ENCODE data around the gene MYO9A. TPM values are rescaled to one million over a fixed set of nuclear protein-coding genes. Genes with fewer than 3 reads are reported as not detected.

MYO9A gene
- total RNA-seq, 2 experiments from 2014 or later = 15.4 to 19.1 TPM

DNA sequence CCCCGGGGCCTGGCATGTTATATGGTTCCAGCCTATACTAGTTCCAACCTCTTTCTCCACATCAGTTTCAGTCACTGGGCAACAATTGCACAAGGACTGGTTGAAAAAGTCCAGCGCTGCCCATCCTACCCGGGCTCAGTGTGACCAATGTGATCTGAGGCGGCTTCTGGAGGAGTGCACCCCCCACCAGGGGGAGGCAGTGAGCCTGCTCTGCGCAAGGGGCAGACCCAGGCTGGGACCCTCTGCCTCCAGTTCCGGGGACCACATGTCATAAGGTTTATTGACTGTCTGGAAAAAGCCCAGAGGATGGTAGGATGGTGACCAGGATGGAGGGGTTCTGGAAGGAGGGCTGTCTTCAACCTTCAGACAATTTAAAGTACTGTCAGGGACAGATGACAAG lies 333.2 kb downstream of the MYO9A start:
- H3K36me3 Mint-ChIP-seq = no peaks in the 10 kb centered on the region
- H3K27ac Mint-ChIP-seq = no peak overlapping the region
- H3K27me3 Mint-ChIP-seq = peaks cover 23% of the 10 kb centered on the region

DNA sequence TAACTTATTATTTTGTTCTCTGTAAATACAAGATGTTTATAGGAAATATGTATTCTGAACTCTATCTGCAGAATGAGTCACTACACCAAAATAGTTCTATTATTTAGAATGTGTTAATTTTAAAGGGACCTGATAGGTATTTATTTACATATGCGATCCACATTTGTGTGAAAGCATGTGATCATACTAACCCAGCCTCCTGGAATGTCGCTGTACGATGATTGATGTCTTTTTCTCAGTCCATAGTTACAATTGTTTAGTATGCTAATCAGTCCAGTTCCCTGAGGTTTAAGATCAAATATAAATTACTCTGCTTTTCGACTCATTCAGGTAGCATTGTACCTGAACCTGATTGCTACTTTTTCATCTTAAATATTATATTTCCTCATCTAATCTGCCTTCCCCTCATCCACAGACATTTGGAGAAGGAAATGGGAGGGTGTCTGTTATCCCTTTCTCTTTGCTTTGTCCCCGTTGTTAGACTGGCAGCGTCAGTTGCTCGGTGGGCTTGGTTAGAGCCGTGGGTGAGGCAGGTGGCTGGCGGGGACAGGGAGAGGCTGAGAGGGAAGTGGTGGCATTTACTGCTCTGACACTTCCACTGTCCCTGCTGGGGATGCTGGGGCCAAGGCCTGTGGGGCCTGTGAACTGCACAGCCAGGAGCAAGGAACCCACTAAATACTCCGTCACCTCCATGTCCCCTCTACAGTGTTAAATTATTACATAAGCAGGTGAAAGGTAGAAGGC lies 335.4 kb downstream of the MYO9A start:
- DNase-seq = no peak
- Mint-ChIP-seq H3K27ac (no peak overlapping the region), H3K4me1 (peaks cover 2% of the 10 kb centered on the region), H3K9me3 (no peaks in the 10 kb centered on the region), H3K27me3 (peaks cover 23% of the 10 kb centered on the region), H3K36me3 (no peaks in the 10 kb centered on the region), H3K4me3 (no peak overlapping the region)

More for the DNA sequence above, 333.2 kb downstream of the MYO9A start:
- no peaks in the 10 kb centered on the region for H3K9me3 Mint-ChIP-seq
- no peak overlapping the region for H3K4me3 Mint-ChIP-seq
- DNase-seq = peak; percentile 17
- peaks cover 2% of the 10 kb centered on the region for H3K4me1 Mint-ChIP-seq

DNA sequence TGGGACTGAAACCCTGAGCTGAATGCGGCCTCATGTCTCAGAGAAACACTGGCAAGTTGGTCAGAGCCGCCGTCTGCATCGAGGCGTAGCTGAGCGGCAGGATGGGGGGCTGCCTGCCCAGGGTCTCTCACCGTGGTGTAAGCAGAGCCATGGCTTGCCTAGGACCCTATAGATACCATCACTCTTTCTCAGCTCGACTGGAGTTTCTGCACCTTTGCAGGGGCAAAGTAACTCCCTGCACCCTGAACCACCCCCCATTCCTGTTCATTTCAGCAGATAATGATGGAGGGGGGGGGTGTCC lies 336.0 kb downstream of the MYO9A start:
- no peak overlapping the region for H3K4me3 Mint-ChIP-seq
- no peaks in the 10 kb centered on the region for H3K36me3 Mint-ChIP-seq
- no peaks in the 10 kb centered on the region for H3K9me3 Mint-ChIP-seq
- H3K4me1 Mint-ChIP-seq = peaks cover 2% of the 10 kb centered on the region
- H3K27ac Mint-ChIP-seq = no peak overlapping the region
- peaks cover 23% of the 10 kb centered on the region for H3K27me3 Mint-ChIP-seq
- no peak for DNase-seq

DNA sequence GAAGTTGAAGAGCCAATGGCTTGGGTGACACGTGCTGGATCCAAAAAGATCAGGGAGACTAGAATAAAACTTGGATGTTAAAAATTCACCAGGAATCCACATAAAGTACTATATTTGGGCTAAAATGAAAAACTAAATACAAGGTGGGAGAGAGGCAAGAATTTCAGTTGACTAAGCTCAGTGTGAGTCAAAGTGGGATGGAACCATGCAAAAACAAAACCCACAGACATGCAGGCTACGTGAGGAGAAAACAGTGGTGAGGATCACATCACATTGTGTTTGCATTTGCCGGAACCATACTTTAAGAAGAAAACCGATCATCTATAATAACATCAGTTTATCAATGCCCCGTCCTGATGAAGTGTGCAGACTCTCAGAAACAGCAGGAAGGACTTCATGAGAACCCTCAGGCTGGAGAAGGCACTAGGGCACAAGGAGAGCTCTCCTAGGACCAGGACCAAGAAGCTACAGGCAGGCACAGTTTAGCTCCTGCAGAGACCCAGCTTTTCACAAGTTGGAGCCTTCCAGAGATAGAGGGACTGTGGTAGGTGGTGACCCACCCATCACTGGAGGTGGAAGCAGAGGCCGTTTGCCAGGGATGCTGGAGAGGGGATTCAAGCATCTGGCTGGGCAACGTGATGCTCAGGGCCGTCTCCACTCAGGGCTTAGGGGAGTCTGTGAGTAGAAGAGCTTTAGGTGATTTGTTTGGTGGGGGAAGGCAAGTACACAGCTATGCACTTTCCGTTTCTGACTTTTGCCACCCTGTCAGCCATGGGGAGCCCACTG lies 336.6 kb downstream of the MYO9A start:
- H3K27me3 Mint-ChIP-seq = peaks cover 19% of the 10 kb centered on the region
- H3K36me3 Mint-ChIP-seq = no peaks in the 10 kb centered on the region
- H3K27ac Mint-ChIP-seq = no peak overlapping the region
- H3K4me1 Mint-ChIP-seq = peaks cover 2% of the 10 kb centered on the region
- no peaks in the 10 kb centered on the region for H3K9me3 Mint-ChIP-seq
- DNase-seq = no peak
- H3K4me3 Mint-ChIP-seq = no peak overlapping the region

DNA sequence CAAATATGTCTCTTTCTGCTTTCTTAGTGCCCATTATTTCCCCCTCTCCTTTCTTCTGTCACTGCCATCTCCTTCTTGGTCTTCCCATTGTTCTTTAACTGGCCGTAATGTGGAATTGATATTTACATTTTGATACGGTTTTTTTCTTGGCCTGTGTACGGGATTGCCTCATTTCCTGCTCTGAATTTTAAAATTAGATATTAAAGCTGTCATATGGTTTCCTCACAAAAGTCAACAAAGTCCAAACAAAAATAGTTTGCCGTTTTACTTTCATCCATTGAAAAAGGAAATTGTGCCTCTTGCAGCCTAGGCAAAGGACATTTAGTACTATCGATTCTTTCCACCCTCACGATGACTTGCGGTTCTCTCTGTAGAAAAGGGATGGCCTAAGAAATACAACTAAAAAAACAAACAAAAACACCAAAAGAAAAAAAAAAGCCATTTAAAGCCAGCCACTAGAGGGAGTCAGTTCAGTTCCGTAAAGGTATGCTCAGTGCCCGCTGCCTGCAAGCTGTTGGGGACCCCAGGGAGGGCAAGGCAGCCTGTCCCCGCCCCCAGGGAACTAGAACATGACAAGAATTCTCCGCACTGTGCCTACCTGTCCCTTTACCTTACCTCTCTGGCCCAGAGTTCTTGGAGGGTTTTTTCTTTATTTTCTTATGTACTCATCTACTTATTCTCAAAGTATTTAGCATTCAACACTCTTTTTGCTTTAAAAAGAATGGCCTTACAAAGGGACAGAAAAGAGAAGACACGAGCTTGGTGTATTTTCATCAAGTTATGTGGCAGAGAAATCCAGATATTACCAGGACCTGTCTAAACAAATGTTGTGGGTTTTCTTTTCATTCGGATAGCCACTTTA lies 337.6 kb downstream of the MYO9A start:
- Mint-ChIP-seq H3K4me1 (peaks cover 2% of the 10 kb centered on the region), H3K27me3 (peaks cover 13% of the 10 kb centered on the region), H3K4me3 (no peak overlapping the region), H3K36me3 (no peaks in the 10 kb centered on the region), H3K27ac (no peak overlapping the region), H3K9me3 (no peaks in the 10 kb centered on the region)
- DNase-seq = peak; percentile 4

DNA sequence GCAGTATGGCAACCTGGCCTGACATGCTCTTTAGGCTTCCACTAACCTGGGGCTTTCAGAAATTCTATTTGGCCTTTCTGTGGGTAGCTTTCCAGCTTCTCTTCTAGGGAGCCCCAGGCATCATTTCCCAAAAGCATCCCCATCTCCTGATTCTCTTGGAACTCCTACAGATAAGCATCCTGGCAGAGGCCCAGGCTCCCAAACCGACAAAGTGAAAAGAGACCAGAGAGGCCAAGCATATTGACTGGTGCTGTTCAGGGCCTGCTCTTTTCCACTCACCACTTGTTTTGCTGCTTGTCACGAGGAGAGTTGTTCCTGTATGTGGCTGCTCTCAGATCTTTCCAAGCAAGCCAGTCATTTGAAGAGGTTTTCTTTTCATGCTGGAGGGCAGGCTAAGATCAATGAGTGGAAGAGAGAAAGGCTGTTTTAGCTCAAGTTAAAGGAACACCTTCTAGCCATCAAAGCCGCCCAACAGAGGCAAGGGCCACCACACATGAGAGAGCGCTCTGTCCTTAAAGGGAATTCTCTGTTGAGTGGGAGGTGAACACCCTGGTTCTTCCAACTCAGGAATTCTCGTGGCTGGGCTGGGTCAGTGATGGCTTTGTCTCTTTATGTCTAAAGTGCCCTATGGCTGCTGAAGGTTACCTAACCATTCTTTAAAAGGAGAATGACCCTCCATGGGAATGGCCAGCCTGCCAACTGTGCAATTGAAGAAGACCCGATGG lies 338.7 kb downstream of the MYO9A start:
- H3K9me3 Mint-ChIP-seq = no peaks in the 10 kb centered on the region
- no peak overlapping the region for H3K27ac Mint-ChIP-seq
- H3K4me1 Mint-ChIP-seq = peaks cover 2% of the 10 kb centered on the region
- H3K36me3 Mint-ChIP-seq = no peaks in the 10 kb centered on the region
- peaks cover 9% of the 10 kb centered on the region for H3K27me3 Mint-ChIP-seq
- DNase-seq = no peak
- no peak overlapping the region for H3K4me3 Mint-ChIP-seq

DNA sequence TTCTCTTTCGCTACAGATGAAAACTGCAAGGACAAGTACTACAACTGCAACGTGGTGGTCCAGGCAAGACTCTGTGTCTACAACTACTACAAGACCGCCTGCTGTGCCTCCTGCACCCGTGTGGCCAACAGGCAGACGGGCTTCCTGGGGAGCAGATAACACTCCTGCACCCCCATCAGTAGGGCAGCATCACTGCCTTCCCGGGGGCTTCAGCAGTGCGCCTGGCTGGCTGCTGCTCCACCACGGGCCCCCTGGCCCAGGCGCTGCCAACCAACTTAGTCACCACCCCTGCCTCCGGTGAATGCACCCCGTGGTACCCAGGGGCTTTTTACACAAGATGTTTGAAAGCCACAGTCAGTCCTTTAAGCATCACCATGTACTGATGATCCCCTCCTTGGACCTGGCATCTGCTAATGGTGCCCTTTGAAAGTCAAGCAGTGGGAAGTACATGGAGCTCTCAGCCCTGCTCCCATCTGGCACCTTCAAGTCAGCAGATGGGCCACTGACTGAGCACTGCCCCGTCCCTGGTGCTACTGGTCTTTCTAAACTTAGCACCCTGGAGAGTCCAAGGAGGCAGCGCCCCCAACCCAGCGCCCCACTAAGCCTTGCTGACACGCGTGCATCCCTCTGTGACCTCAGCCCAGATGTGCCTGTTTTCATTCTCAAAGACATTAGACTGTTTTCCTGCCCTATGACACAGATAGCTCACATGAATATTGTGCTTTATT lies 340.6 kb downstream of the MYO9A start:
- Mint-ChIP-seq H3K4me1 (peaks cover 2% of the 10 kb centered on the region), H3K36me3 (no peaks in the 10 kb centered on the region), H3K9me3 (no peaks in the 10 kb centered on the region), H3K27ac (no peak overlapping the region), H3K27me3 (peaks cover 9% of the 10 kb centered on the region), H3K4me3 (no peak overlapping the region)
- DNase-seq = no peak

DNA sequence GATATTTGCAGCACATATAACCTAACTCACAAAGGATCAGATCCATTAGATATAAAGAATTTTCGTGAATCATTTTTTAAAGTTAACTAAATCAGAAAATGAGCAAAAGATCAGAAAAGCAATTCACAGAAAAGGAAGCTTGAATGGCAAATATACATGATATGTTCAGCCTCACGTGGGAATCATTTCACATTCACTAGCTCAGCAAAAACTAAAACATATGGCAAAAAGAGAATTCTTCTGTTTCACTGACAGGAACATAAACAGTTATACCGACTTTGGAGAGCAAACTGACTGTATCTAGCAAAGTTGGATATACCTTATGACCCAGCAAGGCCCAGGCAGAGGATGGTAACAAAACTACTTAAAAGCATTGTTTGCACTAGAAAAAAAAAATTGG lies 341.6 kb downstream of the MYO9A start:
- Mint-ChIP-seq H3K27ac (no peak overlapping the region), H3K36me3 (no peaks in the 10 kb centered on the region)

DNA sequence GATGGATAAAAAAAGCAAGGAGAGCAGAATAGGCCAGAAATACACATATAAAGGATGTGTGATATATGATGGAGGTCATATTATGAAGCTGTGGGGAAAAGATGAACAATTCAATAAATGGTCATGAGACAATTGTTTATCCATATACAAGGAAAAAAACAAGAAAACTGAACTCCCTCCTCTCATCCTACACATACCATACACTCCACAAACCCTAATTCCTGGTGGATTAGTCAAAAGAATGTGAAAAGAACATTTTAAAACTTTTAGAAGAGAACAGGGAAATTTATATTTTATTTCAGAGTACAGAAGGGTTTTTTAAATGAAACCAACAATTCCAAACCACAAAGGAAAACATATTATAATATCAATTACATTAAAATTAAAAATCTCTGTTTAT lies 342.1 kb downstream of the MYO9A start:
- Mint-ChIP-seq H3K27me3 (peaks cover 4% of the 10 kb centered on the region), H3K4me3 (no peak overlapping the region), H3K36me3 (no peaks in the 10 kb centered on the region), H3K9me3 (no peaks in the 10 kb centered on the region), H3K27ac (no peak overlapping the region), H3K4me1 (no peaks in the 10 kb centered on the region)
- no peak for DNase-seq

More for the DNA sequence above, 341.6 kb downstream of the MYO9A start:
- DNase-seq = no peak
- Mint-ChIP-seq H3K27me3 (peaks cover 4% of the 10 kb centered on the region), H3K4me3 (no peak overlapping the region), H3K4me1 (peaks cover 2% of the 10 kb centered on the region), H3K9me3 (no peaks in the 10 kb centered on the region)

DNA sequence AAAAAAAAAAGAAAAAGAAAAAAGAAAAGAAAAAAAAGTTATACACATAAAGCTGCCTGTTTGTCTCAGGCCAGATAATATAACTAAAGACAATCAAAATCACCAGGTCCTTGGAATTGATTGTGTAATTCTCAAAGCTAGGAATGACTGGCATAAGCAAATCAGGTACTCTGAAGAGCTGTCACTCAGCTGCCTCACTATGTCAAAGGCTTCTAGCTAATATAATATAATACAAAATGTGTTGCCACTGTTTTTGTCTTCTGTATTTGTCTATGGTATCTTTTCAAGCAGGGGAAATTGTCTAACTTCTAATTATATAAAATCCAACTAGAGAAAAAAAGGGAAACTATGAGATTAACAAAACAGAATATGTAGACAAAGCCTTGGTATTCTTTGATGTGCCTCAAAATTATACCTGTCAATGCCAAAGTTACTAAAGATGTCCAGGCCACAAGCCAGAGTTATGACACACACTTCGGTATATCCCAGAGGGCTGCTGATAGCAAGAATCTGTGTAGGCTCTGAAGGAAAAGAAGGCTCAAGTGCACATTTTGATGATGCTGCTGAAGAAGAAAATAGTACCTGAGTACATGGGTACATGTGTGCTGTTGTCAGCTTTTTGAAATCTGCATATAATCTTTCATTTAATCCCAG lies 344.6 kb downstream of the MYO9A start:
- H3K36me3 Mint-ChIP-seq = no peaks in the 10 kb centered on the region
- H3K27ac Mint-ChIP-seq = no peak overlapping the region
- no peaks in the 10 kb centered on the region for H3K9me3 Mint-ChIP-seq
- no peaks in the 10 kb centered on the region for H3K4me1 Mint-ChIP-seq
- H3K4me3 Mint-ChIP-seq = no peak overlapping the region
- no peak for DNase-seq
- peaks cover under 1% of the 10 kb centered on the region for H3K27me3 Mint-ChIP-seq

Other genes starting within 250 kb of the MYO9A start
- 1 to 10 TPM; 2.0 to 2.2 TPM for gene SENP8, start 253 bp upstream of the MYO9A start, total RNA-seq
- gene GRAMD2A, start 79.6 kb upstream of the MYO9A start, total RNA-seq = not detected
- gene PKM, start 113.0 kb upstream of the MYO9A start, total RNA-seq = 1,000 to 10,000 TPM; 2,301 to 2,323 TPM
- 10 to 100 TPM; 43.0 to 47.3 TPM for gene PARP6, start 154.4 kb upstream of the MYO9A start, total RNA-seq
- under 1 TPM; 0.16 TPM for gene CELF6, start 202.0 kb upstream of the MYO9A start, total RNA-seq